ENCODE results near the gene GLP2R.

The GLP2R gene

DNA sequence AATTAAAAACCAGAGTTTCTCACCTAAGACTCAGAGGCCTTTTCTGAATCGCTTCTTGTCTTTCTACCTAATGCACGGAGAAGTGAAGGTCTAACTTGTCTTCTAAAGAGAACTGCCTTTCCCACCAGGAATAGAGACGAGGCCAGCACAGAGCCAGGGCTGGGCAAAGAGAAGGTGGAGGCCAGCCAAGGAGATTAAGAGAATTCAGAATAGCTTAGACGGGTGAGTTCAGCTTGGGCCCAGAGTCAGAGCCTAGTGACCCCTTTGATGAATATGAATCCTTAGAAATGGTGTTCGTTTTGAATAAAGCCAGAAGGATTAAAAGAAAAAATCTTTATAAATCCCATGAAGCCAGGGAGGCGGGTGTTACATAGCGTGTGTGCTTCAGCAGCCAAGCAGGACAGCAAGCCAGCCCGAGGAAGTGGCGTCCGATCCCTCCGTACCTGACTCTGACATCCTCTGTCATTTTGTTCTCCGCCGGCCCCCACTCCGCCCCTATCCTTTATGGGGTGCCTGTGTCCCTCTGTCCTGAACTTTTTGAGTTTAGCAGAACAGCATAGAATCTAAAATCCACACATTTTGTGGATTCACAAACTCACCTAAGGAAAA, 11.3 kb upstream of the GLP2R start:
- no peak for DNase-seq

DNA sequence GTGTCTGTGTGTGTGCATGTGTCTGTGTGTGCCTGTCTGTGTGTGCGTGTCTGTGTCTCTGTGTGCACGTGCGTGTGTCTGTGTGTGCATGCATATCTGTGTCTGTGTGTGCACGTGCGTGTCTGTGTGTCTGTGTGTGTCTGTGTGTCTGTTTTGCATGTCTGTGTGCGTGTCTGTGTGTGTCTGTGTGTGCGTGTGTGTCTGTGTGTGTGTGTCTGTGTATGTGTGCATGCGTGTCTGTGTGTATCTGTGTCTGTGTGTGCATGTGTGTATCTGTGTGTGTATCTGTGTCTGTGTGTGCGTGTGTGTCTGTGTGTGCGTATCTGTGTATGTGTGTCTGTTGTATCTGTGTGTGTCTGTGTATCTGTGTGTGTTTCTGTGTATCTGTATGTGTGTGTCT, 9.3 kb upstream of the GLP2R start:
- DNase-seq, result no peak

DNA sequence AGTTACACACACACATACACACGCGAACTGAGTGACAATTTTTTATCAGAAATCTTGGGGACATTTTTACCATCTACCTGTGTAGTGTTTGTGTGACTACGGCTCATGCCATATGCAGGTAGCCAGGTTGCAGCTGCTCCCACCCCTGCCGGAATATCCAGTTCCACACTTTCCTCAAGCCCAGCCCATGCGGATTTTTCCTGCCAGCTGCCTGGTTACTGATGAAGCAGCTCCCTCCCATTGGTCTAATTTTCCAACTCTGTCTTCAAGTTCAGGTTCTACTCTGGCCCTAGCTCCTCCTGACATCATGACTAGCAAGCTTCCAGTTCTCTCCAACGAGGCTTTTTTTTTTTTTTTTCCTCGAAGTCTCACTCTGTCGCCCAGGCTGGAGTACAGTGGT, 8.6 kb upstream of the GLP2R start:
- DNase-seq, result no peak

DNA sequence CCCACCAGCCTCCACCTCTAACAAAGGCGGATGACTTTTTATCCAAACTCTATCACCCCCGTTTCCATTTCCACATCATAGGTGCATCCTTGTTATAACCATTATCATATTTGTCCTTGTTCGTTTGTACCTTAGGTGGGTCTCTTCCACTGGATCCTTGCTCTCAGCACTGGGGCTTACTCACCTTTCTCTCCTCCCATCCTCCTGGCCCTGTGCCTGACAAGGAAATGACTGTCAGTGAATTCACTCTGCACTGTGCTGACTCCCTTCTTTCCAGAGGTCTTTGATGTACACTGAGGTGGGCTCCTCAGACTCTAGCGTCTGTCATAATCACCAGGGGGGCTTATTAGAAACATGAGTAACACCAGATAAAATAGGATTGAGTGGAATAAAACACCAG, 7.0 kb upstream of the GLP2R start:
- DNase-seq, result no peak

DNA sequence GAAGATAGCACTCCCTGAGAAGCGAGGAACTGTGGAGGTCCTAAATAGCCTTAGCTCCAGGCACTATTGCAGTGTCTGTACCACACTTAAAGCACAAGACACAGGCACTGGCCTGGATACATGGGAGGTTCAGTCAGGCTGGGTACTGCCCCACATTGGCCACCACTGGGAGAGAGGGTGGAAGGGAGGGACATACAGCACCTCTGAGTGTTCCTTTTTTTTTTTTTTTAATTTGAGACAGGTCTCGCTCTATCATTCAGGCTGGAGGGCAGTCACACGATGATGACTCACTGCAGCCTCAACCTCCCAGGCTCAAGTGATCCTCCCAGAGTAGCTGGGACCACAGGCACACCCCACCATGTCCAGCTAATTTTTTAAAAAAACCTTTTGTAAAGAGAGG, 5.3 kb upstream of the GLP2R start:
- no peak for DNase-seq

DNA sequence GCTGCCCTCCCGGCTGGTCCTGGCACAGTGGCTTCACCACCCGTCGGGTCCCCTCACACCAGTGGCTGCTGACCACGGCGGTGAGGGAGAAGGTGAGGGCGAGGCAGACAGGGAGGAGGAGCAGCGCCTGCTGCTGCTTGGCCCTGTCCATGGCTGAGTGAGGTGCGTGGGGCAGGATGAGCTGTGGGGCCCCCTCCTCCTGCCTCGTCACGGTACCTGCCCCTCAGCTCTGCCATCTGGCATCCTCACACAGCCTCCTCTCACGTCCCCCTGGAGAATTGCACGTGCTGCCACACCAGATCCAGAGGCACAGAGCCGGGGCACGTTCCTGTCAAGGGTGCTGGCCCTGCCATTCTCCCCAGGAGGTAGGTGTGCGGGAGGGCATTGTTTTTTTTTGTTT, 3.8 kb upstream of the GLP2R start, which contains the start of gene GSG1L2:
TSS of gene GSG1L2 (minus strand) at position 159 of the 400 bp plus-strand sequence. CDS start at position 151, 8 bp downstream.
- DNase-seq, result no peak

DNA sequence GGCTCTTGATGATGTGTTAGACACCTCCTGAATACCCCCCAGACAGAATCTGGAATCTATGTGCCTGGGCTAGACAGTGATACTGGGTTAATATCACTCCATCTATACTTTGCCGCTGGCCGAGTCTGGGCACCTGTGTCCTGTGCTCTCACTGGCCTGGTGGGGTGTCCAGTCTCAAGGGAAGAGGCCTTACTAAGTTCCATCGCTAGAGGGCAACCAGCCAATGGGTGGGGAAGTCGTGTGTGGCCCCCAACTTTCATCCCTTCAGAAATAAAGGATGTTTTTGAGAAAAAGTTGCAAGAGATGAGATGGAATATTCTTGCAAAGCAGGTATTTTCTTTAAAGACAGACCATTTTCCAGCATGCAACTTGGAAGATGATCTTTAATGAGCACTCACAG, 1.6 kb upstream of the GLP2R start:
- DNase-seq, result no peak

DNA sequence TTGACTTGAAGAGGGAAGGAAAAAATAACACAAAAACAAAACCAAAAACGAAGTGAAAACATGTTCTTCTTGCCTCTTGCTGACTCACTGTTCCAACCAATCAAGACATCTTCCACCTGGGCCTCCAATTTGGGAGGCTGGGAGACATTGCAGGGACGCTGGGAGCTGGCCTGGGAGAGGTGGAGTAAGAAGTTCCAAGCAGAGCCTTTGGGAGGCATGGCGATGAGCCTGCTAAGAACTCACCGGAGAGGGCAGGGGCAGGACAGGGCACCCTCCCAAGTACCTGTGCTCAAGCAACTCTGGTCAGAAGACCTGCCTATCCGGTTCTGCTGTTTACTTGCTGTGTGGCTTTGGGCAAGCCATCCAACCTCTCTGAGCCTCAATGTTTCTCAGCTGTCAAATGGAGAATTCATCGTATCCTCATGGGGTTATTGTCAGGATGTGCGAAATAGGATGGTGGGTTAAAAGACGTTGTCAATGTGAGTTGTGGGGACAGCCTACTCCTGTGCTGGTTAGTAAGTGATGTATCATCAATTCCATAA, 856 bp upstream of the GLP2R start:
- DNase-seq, result no peak

DNA sequence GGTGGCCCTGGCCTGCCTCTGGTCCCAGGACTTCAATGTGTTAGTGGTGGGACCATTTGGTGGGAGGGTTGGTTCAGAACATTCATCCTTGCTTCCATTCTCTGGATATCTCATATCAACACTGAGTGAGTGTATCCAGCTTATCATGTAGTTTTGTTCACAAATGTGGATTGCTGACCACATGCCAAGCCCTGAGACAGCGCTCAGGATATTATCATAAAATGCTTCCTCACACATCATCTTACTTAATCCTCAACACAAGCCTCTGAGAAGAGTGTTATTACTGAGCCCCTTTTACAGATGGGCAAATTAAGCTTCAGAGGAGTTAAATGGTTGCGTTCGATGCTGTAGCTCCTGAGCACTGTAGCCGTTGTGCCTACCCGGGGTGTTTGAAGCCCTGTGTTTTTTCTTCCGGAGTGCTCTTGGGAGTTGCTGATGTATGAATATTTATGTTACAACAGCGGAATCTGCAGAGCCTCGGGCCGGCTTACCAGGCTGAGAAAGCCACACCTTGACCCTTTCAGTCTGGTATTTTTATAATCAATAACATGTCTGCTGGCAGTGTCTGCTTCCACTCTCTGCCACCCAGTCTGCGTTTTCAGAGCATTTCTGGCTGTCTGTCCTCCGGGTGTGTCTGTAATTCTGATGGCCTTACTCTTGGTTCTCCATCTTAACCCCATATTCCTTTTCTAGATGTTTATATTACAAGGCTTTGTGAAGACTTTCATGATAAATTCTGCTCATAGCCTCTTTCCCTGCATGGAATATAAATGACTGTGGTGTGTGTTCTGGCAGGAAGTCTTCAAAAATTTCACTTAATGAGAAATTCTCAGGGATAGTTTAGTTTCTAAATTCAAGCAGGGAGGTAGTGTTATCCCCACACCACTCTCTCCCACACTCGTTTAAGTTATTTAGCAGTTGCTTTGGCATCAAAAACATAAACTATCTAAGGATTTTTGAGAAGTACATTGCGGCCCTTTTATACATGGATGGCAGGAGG, 2.9 kb downstream of the GLP2R start:
- DNase-seq, result no peak

DNA sequence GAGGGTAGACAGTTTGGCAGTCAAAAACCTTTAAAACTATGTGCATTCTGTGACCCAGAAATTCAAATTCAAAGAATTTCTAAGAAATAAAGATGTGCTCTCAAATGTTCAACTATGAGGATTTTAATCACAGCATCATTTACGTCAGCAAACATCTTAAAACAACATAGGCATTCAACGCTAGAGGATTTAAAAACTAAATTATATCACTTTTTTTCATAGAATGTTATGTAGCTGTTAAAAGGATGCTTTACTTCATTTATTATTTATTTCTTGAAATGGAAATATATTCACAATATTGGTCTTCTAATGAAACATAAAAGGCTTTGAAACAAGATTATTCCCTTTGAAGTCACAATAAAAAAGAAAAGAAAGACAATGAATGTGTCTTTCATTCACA, 3.6 kb downstream of the GLP2R start:
- no peak for DNase-seq

DNA sequence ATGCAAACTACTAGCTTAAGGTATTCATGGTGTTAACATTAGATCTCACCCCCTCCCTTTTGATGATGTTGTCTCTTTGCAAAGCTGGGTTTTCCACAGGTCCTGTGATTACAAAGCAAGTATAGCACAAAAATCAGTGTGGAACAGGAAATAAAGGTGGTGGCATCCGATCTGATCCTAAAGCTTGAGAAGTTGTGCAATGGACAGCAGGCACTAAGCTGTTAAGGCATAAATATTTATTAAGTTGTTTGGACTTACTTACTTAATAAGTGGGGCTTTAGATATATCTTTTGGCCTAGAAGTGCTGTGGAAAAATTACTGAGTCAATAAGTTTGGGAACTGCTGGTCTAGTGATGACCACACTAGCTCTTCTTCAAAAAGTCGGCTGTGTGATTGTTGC, 5.0 kb downstream of the GLP2R start:
- no peak for DNase-seq

DNA sequence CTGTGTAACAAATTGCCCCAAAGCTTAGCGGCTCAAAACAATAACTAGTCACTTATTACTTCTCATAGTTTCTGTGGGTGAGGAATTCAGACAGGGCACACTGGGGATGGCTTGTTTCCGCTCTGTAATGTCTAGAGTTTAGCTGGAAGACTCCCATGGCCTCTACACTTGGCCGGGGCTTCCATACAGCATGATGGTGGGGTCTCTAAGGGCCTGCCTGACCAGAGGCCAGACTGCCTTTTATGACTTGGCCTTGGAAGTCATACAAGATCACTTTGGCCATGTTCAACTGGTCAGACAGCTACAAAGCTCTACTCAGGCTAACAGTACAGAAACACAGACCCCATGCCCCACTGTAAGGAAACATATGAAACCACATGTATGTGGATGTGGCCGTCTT, 8.2 kb downstream of the GLP2R start:
- DNase-seq, result no peak

DNA sequence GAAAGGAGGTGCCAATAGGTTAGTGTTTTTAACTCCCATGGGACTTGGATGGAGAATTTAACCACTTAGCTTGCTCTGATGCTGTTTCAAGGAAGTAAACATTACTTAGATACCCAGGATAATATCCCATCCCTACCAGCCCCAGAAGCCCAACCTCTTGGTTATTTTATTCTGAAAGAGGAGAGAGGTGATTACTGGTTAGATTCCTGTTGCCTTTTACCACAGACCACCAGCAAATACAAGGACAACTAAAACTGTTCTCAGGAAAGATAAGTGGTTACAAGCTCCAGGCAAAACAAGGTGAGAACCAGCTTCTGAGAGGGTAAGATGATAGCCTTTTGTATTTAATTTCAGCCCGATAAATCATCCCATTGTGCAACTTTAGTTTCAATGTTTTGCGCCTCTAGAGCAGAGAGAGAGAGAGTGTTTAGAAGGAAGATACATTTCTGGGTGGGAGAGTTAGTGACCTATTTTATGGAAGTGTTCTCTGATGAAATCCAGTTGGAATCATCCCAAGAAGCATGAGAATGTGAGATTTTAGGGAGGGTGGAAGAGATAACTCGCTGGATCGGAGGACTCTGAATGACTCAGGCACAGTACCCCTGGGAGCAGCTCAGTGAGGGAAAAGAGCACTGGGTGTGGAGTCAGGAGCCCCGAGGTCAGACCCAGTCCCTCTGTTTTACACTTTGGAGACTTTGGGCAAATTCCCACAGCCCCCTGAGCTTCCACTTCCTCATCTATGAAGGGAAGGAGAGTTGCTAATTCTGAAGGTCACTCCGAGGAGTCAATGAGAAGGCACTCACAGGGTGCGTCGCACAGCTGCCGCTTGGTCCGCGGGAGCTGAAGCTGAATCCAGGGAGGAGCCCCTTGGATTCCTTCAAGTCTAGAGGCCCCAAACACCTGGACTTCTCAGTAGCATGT, 12.1 kb downstream of the GLP2R start:
- no peak for DNase-seq

DNA sequence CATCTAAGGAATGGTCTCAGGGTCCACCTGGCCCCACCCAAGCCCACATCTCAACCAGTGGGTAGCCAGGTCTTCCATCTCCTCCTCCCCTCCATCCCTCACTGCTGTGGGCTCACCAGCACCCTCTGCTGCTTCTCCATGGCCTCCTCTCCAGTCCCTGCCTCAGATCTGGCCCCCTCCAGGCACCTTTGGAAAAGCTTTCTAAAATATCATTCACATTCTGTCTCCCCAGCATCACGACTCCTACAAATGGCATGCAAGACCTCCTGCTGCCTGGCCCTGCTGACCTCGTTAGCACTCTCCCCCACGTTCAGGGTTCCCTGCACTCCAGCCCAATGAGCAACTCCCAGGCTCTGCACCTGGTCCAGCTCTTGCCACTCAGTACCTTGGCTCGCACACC, 13.7 kb downstream of the GLP2R start:
- no peak for DNase-seq

DNA sequence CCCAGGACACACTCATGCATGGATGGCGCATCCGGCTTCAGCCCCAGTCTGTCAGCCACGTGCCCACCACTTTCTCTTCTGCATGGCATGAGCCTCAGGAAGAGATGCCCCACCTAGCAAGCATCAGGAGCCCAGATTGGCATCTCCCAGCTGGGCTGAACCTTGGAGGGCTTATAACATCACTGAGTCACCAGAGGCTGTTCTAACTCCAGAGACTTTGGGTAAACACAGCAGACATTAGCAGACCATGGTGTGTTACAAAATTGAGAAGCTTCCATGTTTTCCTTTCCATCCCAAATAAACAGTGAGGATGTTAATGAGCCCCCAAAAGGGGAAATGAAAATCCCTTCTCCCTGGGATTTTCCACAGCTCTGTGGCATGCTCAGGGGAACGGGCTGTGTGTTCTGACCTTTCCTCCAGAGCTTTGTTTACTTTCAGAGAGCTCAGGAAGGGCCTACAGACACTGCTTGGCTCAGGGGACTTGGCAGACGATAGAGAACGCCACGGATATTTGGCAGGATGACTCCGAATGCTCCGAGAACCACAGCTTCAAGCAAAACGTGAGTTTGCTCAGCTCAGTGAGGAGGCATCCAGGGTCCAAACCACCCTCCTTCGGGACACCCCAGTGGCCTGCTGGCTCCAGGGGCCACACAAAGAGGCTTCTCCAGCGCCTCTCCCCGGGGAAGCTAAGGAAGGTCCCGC, 16.5 kb downstream of the GLP2R start:
- no peak for DNase-seq

DNA sequence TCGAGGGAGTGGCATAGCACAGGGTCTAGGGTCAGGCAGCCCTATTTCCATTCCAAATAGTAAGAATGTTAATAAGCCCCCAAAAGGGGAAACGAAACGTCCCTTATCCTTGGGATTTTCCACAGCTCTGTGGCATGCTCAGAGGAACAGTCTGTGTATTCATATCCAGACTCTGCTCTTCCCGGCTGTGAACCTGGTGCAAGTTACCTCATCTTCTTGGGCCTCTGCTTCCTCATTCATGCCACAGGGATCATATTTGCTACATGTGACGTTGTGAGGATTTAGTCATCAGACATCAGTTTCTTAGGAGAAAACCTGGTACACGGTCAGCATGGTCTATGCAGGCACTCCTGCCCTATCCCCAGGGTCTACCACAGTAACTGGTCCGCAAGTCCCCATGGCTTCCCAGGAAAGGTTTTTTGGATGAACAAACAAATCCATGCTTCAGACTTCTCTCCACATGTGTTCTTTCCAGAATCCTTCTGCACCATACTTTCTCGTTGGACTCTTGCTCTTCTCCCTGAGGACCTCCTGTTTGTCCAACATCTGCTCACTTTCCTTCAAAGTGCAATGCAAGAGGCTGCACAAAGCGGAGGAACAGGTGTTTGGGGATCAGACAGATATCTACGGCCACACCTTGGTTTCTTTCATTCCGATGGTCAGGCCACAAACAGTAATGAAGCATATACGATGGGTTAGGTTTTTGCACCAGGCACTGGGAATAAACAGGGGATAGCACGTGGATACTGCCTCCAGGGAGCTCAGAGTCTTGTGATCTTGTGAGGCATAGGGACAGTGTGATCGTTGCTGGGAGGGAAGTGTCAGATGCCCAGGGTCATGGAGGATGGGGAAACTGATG, 17.7 kb downstream of the GLP2R start:
- DNase-seq, result no peak

DNA sequence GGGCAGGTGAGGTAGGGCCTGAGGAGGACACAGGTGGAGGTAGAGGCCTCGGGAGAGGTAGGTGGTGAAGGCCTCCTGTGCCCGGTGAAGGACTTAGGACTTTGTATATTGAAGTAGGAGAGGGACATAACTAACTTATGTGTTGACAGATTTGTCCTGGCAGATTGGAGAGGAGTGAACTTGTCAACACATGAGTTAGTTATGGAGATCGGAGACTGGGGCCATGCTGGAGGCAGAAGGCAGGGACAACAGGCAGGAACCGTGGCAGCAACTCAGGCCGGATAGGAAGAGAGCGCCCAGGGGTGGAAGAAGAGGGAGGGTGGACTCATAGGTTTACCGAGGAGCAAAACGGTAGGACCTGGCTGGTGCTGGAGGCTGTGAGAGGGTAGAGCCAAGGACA, 18.4 kb downstream of the GLP2R start:
- DNase-seq, result no peak

DNA sequence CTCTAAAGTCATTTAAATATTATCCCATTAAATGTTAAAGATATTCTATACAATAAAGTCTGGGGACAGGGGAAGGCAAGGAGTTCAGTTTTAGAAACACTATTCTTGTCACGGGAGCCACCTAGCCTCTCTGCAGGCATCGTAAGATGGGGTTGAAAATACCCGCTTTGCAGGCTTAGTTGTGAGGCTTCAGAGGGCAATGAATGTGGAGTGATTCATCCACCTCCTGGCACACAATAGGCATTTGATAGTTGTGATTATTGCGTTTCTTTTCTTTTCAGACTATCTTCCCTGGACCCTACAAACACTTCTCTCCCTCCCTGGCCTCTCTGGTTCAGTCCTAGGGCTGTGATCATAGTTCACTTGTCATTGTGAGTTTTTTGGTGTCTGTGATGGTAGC, 19.6 kb downstream of the GLP2R start:
- no peak for DNase-seq

DNA sequence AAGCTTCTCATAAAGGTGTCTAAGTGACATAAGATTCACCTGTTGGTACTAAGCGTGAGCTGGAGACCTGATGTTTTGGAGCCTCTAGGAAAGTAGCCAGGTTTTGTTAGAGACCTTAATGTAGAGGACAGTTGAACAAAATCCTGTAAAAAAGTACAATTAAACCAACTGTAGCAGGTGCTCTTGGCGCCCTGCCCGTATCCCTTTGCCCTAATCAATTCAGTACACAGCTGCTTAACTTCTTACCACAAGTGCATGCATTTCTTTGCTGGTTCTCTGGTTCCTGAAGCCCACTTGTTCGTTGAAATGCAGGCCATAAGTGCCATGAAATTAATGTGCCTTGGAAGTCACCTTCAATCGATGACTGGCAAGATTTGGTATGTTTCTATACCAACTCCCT, 24.4 kb downstream of the GLP2R start:
- no peak for DNase-seq

DNA sequence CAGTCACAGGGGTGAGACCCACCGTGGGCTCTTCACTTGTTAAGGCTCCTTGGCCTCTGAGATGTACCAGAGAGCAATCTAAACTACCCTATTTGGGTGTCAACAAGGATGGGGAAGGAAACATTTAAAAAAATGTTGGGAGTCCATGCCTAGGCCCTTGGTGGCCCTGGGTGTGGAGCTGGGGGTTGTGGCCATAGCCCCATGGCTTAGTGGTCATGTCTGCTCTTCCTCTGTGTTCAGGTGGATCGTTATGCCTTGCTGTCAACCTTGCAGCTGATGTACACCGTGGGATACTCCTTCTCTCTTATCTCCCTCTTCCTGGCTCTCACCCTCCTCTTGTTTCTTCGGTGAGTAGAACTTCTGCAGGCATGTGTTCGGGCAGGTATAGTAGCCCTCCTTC, 28.5 kb downstream of the GLP2R start:
- DNase-seq, result no peak

DNA sequence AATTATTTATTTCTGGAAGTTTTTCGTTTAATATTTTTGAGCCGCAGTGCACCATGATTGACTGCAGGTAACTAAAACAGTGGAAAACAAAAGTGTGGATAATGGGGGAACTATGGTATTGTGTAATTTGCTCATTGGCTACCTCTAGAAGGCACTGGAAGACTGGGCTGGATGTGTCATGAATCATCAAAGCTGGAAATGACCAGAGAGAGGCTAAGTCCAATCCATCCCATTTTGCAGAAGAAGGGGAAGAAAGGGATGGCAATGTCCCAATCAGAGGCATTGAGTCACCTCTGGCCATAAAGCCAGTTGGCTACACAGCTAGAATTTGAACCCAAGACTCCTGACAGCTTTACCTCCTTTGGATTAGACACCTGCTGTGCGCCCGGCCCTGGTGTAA, 29.3 kb downstream of the GLP2R start:
- DNase-seq, result no peak

Data from CD4-positive, alpha-beta T cell treated with Interleukin-15 for 1 hour (primary cell).